HFFc6 (cell line): ENCODE results near the gene GAS2L2. TPM values are rescaled to one million over a fixed set of nuclear protein-coding genes. Genes with fewer than 3 reads are reported as not detected.

Source experiments
- DNase-seq: peaks from one replicate; pipeline ENCODE4 v3.0.0-alpha.2; 2018
- H3K27ac Mint-ChIP-seq: 2 replicates; pipeline ENCODE4 v1.8.0; 2020; ENCODE audit warnings: mild to moderate bottlenecking, mixed read lengths
- H3K27me3 Mint-ChIP-seq: 2 replicates; pipeline ENCODE4 v1.8.0; 2021; ENCODE audit warnings: mild to moderate bottlenecking, moderate library complexity, mixed read lengths; ENCODE audit not compliant: insufficient read depth
- H3K36me3 Mint-ChIP-seq: 2 replicates; pipeline ENCODE4 v1.8.0; 2021; ENCODE audit warnings: low read depth, mixed read lengths
- H3K4me1 Mint-ChIP-seq: 2 replicates; pipeline ENCODE4 v1.8.0; 2020; ENCODE audit warnings: low read depth, mixed read lengths
- H3K4me3 Mint-ChIP-seq: 2 replicates; pipeline ENCODE4 v1.8.0; 2020; ENCODE audit warnings: mild to moderate bottlenecking, moderate library complexity, mixed read lengths
- H3K9me3 Mint-ChIP-seq: 2 replicates; pipeline ENCODE4 v1.8.0; 2020; ENCODE audit warnings: mild to moderate bottlenecking, mixed read lengths
- CTCF ChIP-seq: fragments of 200-600 bp; sonication (generic); IDR thresholded peaks from 2 replicates; pipeline ENCODE4 v1.5.0; 2021; ENCODE audit warnings: antibody characterized with exemption, mild to moderate bottlenecking
- total RNA-seq, 6 experiments: library from RNA; stranded (reverse); fragmentation: NEBNext Ultra II Directional; extraction: Animal tissue kit (Norgen Biotek cat#: 25700); gene quantifications; 2 replicates in 1 of 6; 3 replicates in 5 of 6; pipeline ENCODE4 v1.2.3, GENCODE V29; 2021

GAS2L2 gene
- total RNA-seq, 6 experiments from 2014 or later = not detected

GRCh38 chr17:35765756-35766488, 12.9 kb upstream of the GAS2L2 start:
- DNase-seq = no peak
- no peak overlapping the region for H3K27ac Mint-ChIP-seq
- no peak for TF ChIP-seq CTCF
- H3K36me3 Mint-ChIP-seq = no peaks in the 10 kb centered on the region
- no peaks in the 10 kb centered on the region for H3K9me3 Mint-ChIP-seq
- peaks cover 43% of the 10 kb centered on the region for H3K27me3 Mint-ChIP-seq
- peaks cover 10% of the 10 kb centered on the region for H3K4me1 Mint-ChIP-seq
- H3K4me3 Mint-ChIP-seq = no peak overlapping the region

GRCh38 chr17:35765086-35765710, 12.2 kb upstream of the GAS2L2 start:
- no peak for DNase-seq
- TF ChIP-seq CTCF = no peak
- no peaks in the 10 kb centered on the region for H3K36me3 Mint-ChIP-seq
- no peaks in the 10 kb centered on the region for H3K9me3 Mint-ChIP-seq
- peak overlapping the region; percentile 78; the same call in 1 of the 2 replicates for H3K4me3 Mint-ChIP-seq
- peaks cover 39% of the 10 kb centered on the region for H3K27me3 Mint-ChIP-seq
- peaks cover 10% of the 10 kb centered on the region for H3K4me1 Mint-ChIP-seq
- H3K27ac Mint-ChIP-seq = no peak overlapping the region

- peak; percentile 96 for TF ChIP-seq CTCF
- Mint-ChIP-seq H3K9me3 (no peaks in the 10 kb centered on the region), H3K27me3 (peaks cover 42% of the 10 kb centered on the region), H3K36me3 (no peaks in the 10 kb centered on the region), H3K27ac (no peak overlapping the region; the same call in 1 of the 2 replicates), H3K4me1 (peaks cover 10% of the 10 kb centered on the region), H3K4me3 (peak overlapping the region; percentile 78)
- peak; percentile 69 for DNase-seq
Measured at GRCh38 chr17:35764123-35764991, 11.3 kb upstream of the GAS2L2 start.

- Mint-ChIP-seq H3K27me3 (peaks cover 42% of the 10 kb centered on the region), H3K27ac (no peak overlapping the region; the same call in 1 of the 2 replicates), H3K4me1 (peaks cover 10% of the 10 kb centered on the region), H3K4me3 (peak overlapping the region; percentile 45; the same call in 1 of the 2 replicates), H3K9me3 (no peaks in the 10 kb centered on the region), H3K36me3 (no peaks in the 10 kb centered on the region)
- no peak for DNase-seq
- TF ChIP-seq CTCF = no peak
Measured at GRCh38 chr17:35763767-35764122, 10.7 kb upstream of the GAS2L2 start.

GRCh38 chr17:35761601-35762000, 8.6 kb upstream of the GAS2L2 start:
- peaks cover 10% of the 10 kb centered on the region for H3K4me1 Mint-ChIP-seq
- TF ChIP-seq CTCF = no peak
- H3K27me3 Mint-ChIP-seq = peaks cover 36% of the 10 kb centered on the region
- no peak for DNase-seq
- no peak overlapping the region for H3K27ac Mint-ChIP-seq
- H3K4me3 Mint-ChIP-seq = no peak overlapping the region
- no peaks in the 10 kb centered on the region for H3K36me3 Mint-ChIP-seq
- H3K9me3 Mint-ChIP-seq = no peaks in the 10 kb centered on the region
